PC-9 (cell line): ENCODE results near the gene GPRASP3. TPM values are rescaled to one million over a fixed set of nuclear protein-coding genes. Genes with fewer than 3 reads are reported as not detected.

ENCODE experiments used
- BruUV-seq: library from RNA; stranded (reverse); fragments of 400-500 nt; replicated peaks from 2 replicates; lab custom pipeline; 2021; lab: Mats Ljungman, UMichigan
- CTCF ChIA-PET: fragments of 300-600 bp; sonication (Branson Sonifier 250); formaldehyde crosslinking; loops from one replicate; lab custom pipeline; 2022; ENCODE audit warnings: antibody characterized with exemption; lab: Charles Lee
- POLR2A ChIA-PET: fragments of 300-600 bp; sonication (Branson Sonifier 250); formaldehyde crosslinking; loops from one replicate; lab custom pipeline; 2022; ENCODE audit warnings: antibody characterized with exemption; ENCODE audit not compliant: unreplicated experiment; lab: Charles Lee
- DNase-seq, 2 experiments: peaks; one replicate each; pipeline versions ENCODE4 v3.0.0 to v3.0.0-alpha.2; 2015 to 2022; ENCODE audit warnings: mixed read lengths in 1 of 2
- H2AFZ ChIP-seq: fragments of 200-600 bp; sonication (generic); 2 replicates; pipeline ENCODE4 v1.8.1; 2017; ENCODE audit warnings: antibody characterized with exemption
- H3F3A ChIP-seq: fragments of 200-600 bp; sonication (generic); 2 replicates; pipeline ENCODE4 v1.8.1; 2017; ENCODE audit warnings: antibody characterized with exemption, mild to moderate bottlenecking, low read depth; ENCODE audit not compliant: insufficient read depth
- H3K27ac ChIP-seq: fragments of 200-600 bp; sonication (generic); 2 replicates; pipeline ENCODE4 v1.6.1; 2016; ENCODE audit warnings: mixed run types
- H3K27me3 ChIP-seq: fragments of 200-600 bp; sonication (generic); 2 replicates; pipeline ENCODE4 v1.6.1; 2016; ENCODE audit warnings: low read depth, mixed run types; ENCODE audit not compliant: insufficient read depth
- H3K36me3 ChIP-seq: fragments of 200-600 bp; sonication (generic); 2 replicates; pipeline ENCODE4 v1.6.1; 2016; ENCODE audit warnings: low read depth, mixed run types
- H3K4me1 ChIP-seq: fragments of 200-600 bp; sonication (generic); replicated peaks from 2 replicates; pipeline ENCODE4 v1.6.1; 2016; ENCODE audit warnings: mixed run types; ENCODE audit not compliant: insufficient read depth
- H3K4me2 ChIP-seq: fragments of 200-600 bp; sonication (generic); 2 replicates; pipeline ENCODE4 v1.6.1; 2017; ENCODE audit warnings: mixed run types
- H3K4me3 ChIP-seq: fragments of 200-600 bp; sonication (generic); 2 replicates; pipeline ENCODE4 v1.6.1; 2016; ENCODE audit warnings: mixed run types
- H3K79me2 ChIP-seq: fragments of 200-600 bp; sonication (generic); 2 replicates; pipeline ENCODE4 v1.6.1; 2017; ENCODE audit warnings: low read depth, mixed run types
- H3K9me2 ChIP-seq: fragments of 200-600 bp; sonication (generic); 2 replicates; pipeline ENCODE4 v1.8.1; 2017; ENCODE audit warnings: mild to moderate bottlenecking; ENCODE audit not compliant: insufficient read depth
- H3K9me3 ChIP-seq: fragments of 200-600 bp; sonication (generic); 2 replicates; pipeline ENCODE4 v1.8.1; 2016; ENCODE audit warnings: low read depth; ENCODE audit not compliant: insufficient read depth
- H4K20me1 ChIP-seq: fragments of 200-600 bp; sonication (generic); 2 replicates; pipeline ENCODE4 v1.8.1; 2017; ENCODE audit not compliant: insufficient read depth
- EZH2 ChIP-seq: fragments of 200-600 bp; sonication (generic); IDR thresholded peaks from 2 replicates; pipeline ENCODE4 v1.8.0; 2017; ENCODE audit warnings: antibody characterized with exemption, low read depth
- intact Hi-C: fragments of 100-400 bp; cut with micrococcal nuclease; formaldehyde crosslinking; loops from one replicate; pipeline ENCODE4 v1.10.0; 2022; ENCODE audit not compliant: unreplicated experiment
- total RNA-seq: library from RNA; stranded (reverse); gene quantifications from 2 replicates; pipeline ENCODE4 v1.2.3, GENCODE V29; 2021
- TF ChIP-seq, protein P1 (sequence below): fragments of 200-600 bp; sonication (generic); conservative IDR thresholded peaks from 2 replicates; pipeline ENCODE4 v1.6.1; 2017; ENCODE audit warnings: mixed run types, antibody characterized with exemption, mild to moderate bottlenecking, moderate library complexity

GPRASP3 gene
- total RNA-seq, 1 experiment from 2014 or later: 3.5 TPM

DNA sequence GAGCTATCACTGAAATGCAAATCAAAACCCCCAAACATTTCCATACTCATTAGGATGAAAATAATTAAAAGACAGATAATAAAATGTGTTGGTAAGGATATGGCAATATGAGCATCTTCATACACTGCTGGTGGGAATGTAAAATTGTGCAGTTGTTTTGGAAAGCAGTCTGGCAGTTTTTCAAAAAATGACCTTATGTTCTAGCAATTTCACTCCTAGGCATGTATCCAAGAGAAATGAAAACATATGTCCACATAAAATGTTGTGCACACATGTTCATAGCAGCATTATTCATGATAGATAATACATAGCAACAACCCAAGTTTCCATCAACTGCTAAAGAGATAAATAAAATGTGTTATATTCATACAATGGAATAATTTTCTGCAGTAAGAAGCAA, 23.0 kb upstream of the GPRASP3 start:
- ChIA-PET CTCF (no interaction called here), POLR2A (no interaction called here)
- TF ChIP-seq EZH2: no peak
- TF ChIP-seq, protein P1, sequence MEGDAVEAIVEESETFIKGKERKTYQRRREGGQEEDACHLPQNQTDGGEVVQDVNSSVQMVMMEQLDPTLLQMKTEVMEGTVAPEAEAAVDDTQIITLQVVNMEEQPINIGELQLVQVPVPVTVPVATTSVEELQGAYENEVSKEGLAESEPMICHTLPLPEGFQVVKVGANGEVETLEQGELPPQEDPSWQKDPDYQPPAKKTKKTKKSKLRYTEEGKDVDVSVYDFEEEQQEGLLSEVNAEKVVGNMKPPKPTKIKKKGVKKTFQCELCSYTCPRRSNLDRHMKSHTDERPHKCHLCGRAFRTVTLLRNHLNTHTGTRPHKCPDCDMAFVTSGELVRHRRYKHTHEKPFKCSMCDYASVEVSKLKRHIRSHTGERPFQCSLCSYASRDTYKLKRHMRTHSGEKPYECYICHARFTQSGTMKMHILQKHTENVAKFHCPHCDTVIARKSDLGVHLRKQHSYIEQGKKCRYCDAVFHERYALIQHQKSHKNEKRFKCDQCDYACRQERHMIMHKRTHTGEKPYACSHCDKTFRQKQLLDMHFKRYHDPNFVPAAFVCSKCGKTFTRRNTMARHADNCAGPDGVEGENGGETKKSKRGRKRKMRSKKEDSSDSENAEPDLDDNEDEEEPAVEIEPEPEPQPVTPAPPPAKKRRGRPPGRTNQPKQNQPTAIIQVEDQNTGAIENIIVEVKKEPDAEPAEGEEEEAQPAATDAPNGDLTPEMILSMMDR: no peak
- Histone ChIP-seq H3K4me2 (no peak overlapping the region), H3K27ac (no peak overlapping the region), H3K27me3 (no peaks in the 10 kb centered on the region), H3K9me2 (no peaks in the 10 kb centered on the region), H3K9me3 (no peaks in the 10 kb centered on the region), H4K20me1 (no peaks in the 10 kb centered on the region), H3K79me2 (no peaks in the 10 kb centered on the region), H3K36me3 (no peaks in the 10 kb centered on the region), H3K4me1 (no peaks in the 10 kb centered on the region), H3F3A (no peaks in the 10 kb centered on the region), H2AFZ (no peak overlapping the region), H3K4me3 (no peak overlapping the region)
- DNase-seq: no peak
- BruUV-seq: no TSS peak
- intact Hi-C loops: no loop called here

DNA sequence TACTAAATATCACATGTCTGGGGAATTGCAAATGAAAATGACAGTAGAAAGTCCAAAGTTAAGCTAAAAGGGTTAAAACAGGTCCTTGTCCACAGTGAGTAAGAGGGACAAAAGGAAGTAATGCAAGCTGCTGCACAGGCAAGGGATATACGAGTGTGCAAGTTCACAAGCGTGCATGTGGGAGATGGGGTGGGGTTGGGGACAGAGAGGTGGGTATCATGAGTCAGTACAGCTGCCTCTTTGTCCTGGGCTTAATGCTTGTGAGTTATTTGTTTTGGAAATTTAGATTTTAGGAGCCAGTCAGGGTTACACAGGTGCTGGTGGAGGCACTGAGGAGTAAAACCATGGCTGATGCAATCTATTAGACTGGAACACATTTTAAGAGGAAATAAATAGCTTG, 11.6 kb upstream of the GPRASP3 start:
- no peaks in the 10 kb centered on the region for H3K4me1 ChIP-seq
- H3K79me2 ChIP-seq: no peaks in the 10 kb centered on the region
- no peaks in the 10 kb centered on the region for H3K36me3 ChIP-seq
- no peak overlapping the region for H2AFZ ChIP-seq
- H3K4me3 ChIP-seq: no peak overlapping the region
- intact Hi-C loops: loop anchor here (10.0 kb wide), 1 partner anchor 64 kb away; no protein-coding TSS in a partner anchor
- H3K9me2 ChIP-seq: no peaks in the 10 kb centered on the region
- ChIA-PET CTCF (interaction anchor here (0.6 kb wide), 1 partner anchor 28 kb away, joined by 3 read pairs; no protein-coding TSS in a partner anchor), POLR2A (no interaction called here)
- no peaks in the 10 kb centered on the region for H3K27me3 ChIP-seq
- H3K27ac ChIP-seq: no peak overlapping the region
- no peaks in the 10 kb centered on the region for H4K20me1 ChIP-seq
- BruUV-seq: no TSS peak
- no peak for DNase-seq
- no peaks in the 10 kb centered on the region for H3F3A ChIP-seq
- H3K4me2 ChIP-seq: no peak overlapping the region
- TF ChIP-seq EZH2: no peak
- TF ChIP-seq, protein P1: no peak
- no peaks in the 10 kb centered on the region for H3K9me3 ChIP-seq

DNA sequence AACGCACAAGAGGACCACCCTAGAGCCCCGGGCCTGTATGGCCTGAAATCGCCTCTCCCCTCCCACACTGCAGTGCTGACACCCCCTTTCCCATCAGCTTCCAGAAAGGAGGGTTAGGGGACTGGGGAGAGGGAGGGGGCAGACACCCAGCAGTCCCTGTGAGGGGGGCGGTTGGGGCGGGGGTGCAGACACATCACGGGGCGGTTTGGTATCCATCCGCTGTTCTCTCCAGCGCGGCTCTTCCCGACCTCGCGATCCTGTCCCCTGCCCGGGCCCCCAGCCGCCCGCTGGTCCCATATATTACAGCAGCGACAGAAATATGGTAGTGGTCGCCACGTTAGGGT, 8.7 kb upstream of the GPRASP3 start:
- H3K79me2 ChIP-seq: no peaks in the 10 kb centered on the region
- H4K20me1 ChIP-seq: no peaks in the 10 kb centered on the region
- H3K4me3 ChIP-seq: peak overlapping the region; percentile 65; the same call in 1 of the 2 replicates
- ChIA-PET CTCF (no interaction called here), POLR2A (interaction anchor here (0.6 kb wide), 1 partner anchor 200 kb away, joined by 20 read pairs; no protein-coding TSS in a partner anchor)
- no peak overlapping the region for H2AFZ ChIP-seq
- DNase-seq: no peak
- no peaks in the 10 kb centered on the region for H3K4me1 ChIP-seq
- H3K4me2 ChIP-seq: peak overlapping the region; percentile 84; the same call in 1 of the 2 replicates
- TF ChIP-seq, protein P1: no peak
- TF ChIP-seq EZH2: no peak
- no peaks in the 10 kb centered on the region for H3K36me3 ChIP-seq
- intact Hi-C loops: no loop called here
- H3K27ac ChIP-seq: no peak overlapping the region
- no peaks in the 10 kb centered on the region for H3F3A ChIP-seq
- H3K9me2 ChIP-seq: no peaks in the 10 kb centered on the region
- H3K27me3 ChIP-seq: no peaks in the 10 kb centered on the region
- H3K9me3 ChIP-seq: no peaks in the 10 kb centered on the region
- no TSS peak for BruUV-seq
